NCI-H82 (cell line): ENCODE results near the gene ZMYND11.
"Not testable (repeated sequence)": the region's sequence is repeated elsewhere in the genome, so short reads cannot be mapped to it uniquely, and the experiment has no call there.

Experiments used
- DNase-seq: peaks from one replicate; lab custom pipeline; 2025; lab: John Stamatoyannopoulos, UW

Gene ZMYND11

GRCh38 chr10:244227-244626, 109.0 kb downstream of the ZMYND11 start:
- no peak for DNase-seq

DNA sequence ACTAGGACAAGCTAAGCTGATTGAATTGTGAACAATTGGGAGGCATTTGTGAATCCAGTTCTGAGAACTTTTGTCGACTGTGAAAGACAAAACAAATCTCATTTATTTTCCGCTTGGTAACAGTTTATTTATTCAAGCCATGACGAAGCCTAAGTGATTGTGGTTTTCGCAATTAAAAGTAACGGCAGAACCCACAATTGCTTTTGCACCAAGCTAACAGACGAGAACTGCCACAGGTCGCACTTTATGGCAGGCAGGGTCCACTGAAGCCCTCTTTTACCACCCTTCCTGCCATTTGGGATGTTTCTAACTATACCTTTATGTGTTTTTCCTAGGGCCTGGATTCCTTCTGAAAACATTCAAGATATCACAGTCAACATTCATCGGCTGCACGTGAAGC, 111.2 kb downstream of the ZMYND11 start:
- no peak for DNase-seq

- no peak for DNase-seq
Observed at GRCh38 chr10:247480-247879, 112.2 kb downstream of the ZMYND11 start.

GRCh38 chr10:248307-248706, 113.1 kb downstream of the ZMYND11 start:
- no peak for DNase-seq

DNA sequence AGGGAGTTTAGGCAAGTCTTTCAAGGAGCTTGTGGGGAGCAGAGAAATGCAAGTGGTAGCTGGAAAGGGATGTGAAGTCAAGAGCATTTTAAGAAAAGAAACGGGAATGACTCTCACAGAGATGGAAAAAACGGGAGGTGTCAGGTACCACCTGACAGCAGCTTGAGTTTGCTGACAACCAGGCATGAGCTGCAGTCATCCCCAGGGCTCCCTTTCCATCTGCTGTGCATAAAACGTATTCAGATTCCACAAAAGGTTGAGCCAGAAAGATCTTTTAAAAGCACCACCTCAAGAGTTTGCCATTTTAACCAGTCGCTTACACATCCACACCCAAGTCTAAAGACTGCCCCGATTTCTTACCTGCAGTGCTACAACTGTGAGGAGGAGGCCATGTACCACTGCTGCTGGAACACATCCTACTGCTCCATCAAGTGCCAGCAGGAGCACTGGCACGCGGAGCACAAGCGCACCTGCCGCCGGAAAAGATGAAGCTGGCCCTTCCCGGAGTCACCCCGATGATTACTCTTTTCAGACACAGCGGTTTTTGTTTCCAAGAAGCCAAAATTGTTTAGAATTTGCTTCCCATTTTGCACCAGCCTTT, 116.8 kb downstream of the ZMYND11 start:
- no peak for DNase-seq

DNA sequence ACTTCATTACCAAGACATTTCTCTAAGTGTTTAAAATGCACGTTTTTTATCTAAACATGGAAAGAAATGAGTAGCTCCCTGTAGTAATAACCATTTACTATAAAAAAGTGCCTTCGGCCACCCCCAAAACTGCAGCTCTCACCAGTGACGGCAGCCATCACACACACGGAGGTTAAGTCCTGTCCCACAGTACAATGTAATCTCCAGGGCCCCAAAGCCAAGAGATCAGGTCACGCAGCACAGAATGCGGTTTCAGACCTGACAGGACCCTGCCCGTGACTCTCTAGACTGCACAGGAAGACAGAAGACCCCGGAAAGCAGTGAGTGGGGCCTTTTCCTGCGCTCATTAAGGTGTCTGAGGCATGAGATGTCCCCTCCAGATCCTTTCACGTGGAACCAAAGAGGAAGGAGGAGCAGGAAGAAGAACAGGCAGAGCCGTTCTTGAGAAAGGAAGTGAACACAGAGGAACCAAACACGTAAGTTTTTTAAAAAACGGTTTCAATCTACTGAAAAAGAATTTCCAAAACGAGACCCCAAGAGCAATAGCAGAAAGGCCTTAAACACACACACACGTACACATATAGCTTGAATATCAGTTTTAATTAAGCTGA, 125.7 kb downstream of the ZMYND11 start:
- DNase-seq: no peak

DNA sequence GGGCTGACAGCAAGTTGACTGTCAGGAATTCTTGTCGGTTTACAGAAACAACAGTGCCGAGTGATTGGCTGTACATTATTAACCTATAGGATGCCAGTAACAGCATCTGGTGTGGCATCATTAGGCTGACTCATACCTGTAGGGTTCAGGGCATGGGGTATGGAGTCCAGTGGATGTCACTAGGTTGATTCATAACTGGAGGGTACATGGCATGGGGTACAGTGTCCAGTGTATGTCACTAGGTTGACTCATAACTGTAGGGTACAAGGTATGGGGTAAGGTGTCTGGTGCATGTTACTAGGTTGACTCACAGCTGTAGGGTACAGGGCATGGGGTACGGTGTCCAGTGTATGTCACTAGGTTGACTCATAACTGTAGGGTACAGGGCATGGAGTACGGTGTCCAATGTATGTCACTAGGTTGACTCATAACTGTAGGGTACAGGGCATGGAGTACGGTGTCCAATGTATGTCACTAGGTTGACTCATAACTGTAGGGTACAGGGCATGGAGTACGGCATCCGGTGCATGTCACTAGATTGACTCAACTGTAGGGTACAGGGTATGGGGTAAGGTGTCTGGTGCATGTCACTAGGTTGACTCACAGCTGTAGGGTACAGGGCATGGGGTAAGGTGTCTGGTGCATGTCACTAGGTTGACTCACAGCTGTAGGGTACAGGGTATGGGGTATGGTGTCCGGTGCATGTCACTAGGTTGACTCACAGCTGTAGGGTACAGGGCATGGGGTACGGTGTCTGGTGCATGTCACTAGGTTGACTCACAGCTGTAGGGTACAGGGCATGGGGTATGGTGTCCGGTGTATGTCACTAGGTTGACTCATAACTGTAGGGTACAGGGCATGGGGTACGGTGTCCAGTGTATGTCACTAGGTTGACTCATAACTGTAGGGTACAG, 129.2 kb downstream of the ZMYND11 start:
- DNase-seq: not testable (repeated sequence)

- DNase-seq: not testable (repeated sequence)
Observed at GRCh38 chr10:265074-265440, 129.8 kb downstream of the ZMYND11 start.

DNA sequence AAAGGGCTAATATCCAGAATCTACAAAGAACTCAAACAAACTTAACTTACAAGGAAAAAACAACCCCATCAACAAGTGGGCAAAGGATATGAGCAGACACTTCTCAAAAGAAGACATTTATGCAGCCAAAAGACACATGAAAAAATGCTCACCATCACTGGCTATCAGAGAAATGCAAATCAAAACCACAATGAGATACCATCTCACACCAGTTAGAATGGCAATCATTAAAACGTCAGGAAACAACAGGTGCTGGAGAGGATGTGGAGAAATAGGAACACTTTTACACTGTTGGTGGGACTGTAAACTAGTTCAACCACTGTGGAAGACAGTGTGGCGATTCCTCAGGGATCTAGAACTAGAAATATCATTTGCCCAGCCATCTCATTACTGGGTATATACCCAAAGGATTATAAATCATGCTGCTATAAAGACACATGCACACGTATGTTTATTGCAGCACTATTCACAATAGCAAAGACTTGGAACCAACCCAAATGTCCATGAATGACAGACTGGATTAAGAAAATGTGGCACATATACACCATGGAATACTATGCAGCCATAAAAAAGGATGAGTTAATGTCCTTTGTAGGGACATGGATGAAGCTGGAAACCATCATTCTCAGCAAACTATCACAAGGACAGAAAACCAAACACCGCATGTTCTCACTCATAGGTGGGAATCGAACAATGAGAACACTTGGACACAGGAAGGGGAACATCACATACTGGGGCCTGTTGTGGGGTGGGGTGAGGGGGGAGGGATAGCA, 130.7 kb downstream of the ZMYND11 start:
- DNase-seq: not testable (repeated sequence)

- no peak for DNase-seq
Observed at GRCh38 chr10:266974-267425, 131.7 kb downstream of the ZMYND11 start.

DNA sequence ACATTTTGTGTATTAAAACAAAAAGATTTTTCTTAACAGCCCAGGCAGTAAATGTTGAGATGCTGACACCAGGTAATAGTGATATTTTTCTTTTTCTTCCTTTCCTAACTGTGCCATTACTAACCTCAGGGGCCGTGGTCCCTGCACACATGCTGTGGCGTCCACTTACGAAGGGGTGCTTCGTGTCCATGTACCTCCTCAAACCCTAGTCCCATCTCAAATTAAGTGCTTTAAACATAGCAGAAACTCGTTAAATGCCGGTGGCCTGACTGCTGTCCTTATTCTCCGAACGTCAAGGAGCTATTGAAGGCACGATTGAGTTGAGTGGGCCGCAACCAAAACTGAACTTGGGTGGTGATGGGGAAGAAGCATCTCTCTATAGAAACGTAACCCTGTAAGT, 132.4 kb downstream of the ZMYND11 start:
- DNase-seq: no peak

- DNase-seq: no peak
Observed at GRCh38 chr10:269440-270074, 134.3 kb downstream of the ZMYND11 start.

DNA sequence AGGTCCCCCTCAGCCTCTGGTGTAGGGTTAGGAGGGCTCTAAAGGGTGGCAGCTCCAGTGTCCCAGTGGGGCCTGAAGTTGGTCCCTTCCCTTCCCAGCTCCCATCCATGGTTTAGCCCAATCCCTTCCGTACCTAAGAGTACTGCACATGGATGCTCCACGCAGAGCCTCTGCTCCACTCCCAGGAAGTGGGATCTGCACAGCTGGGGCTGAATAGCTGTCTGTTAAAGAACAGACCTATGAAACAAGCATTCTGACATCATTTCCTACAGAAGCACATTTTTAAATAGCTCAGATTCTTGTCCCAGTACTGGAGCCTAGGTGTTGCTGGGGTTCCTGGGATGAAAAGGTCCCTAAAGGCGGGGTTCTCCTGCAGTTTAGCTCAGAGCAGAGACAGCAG, 135.9 kb downstream of the ZMYND11 start:
- DNase-seq: no peak

- no peak for DNase-seq
Observed at GRCh38 chr10:271722-272121, 136.5 kb downstream of the ZMYND11 start.

- DNase-seq: no peak
Observed at GRCh38 chr10:273088-273487, 137.8 kb downstream of the ZMYND11 start.

GRCh38 chr10:274866-275265, 139.6 kb downstream of the ZMYND11 start:
- no peak for DNase-seq

DNA sequence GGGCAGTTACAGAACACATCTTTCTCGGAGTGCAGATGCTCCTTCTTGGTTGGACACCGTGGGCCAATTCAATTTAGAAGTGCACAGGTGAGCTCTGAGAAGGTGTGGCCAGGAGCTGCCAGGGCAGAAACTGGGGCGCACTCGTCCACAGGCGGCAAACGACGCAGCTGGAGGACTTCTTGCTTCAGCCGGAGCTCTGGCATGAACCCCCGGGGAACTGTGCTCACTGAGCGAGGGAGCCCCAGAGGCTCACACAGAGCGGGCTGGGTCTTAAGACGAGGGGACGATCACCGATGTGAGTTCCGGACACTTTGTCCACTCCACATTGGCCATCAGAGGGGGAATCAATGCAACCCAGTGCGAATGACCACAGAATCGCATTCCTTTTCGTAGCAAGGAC, 140.4 kb downstream of the ZMYND11 start:
- no peak for DNase-seq

GRCh38 chr10:277963-278362, 142.7 kb downstream of the ZMYND11 start:
- DNase-seq: no peak

DNA sequence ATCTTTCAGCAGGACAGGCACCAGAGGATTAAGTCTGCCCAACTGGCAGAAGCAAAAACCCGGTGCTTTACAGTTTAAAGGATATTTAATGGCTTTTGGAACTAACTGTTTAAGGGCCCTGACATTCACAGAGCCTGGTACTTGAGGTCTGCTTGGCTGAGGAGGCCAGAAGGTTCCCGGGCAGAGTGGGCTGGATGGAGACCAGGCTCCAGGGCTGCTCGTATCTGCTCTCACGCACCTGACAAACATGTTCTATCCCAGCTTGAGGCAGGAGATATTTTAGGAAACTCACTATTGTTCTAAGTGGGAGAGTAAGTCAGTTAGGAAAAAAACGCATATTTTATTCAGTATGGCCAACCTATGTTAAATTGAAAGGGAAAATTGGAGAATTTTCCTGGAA, 143.5 kb downstream of the ZMYND11 start:
- no peak for DNase-seq

DNA sequence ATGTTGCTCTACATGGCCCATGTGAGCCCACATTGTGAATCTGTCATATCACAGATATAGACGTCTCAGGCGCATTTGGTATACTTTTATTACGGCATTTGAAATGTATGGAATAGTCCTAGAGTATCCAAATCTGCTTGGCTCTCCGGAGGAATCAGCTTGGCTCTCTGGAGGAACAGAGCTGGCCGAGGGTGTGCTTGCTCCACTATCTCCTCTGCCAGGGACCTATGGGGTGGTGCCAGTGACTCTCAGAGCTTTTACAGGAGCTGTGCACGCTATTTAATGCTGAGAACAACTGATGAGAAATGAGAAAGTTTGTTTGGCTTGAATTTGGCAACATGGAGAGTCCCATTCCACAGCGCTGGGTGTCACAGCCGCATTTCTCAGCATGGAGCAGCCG, 144.0 kb downstream of the ZMYND11 start:
- DNase-seq: no peak

GRCh38 chr10:279655-280054, 144.4 kb downstream of the ZMYND11 start:
- DNase-seq: no peak
